Body of pancreas (tissue), 4 donors: ENCODE measurements around the gene UBAC2.

Experiments used
- CTCF ChIP-seq, 7 experiments: fragments of 450-650 bp in 4 of 7; fragments of 200-600 bp in 3 of 7; sonication (generic) in 3 of 7; IDR thresholded peaks; one replicate each; pipeline ENCODE4 v1.5.1; 2016 to 2019; ENCODE audit warnings: antibody characterized with exemption in 7 of 7
- POLR2A ChIP-seq, 3 donors: fragments of 450-650 bp; IDR thresholded peaks; one replicate each; pipeline ENCODE4 v1.6.1; 2016; ENCODE audit warnings: antibody characterized with exemption in 3 of 3, mild to moderate bottlenecking in 2 of 3

- TF ChIP-seq CTCF (IDR thresholded peaks at IDR 0.05) (no peak), POLR2A (IDR thresholded peaks at IDR 0.05) (no peak)
Observed at GRCh38 chr13:99429670-99430069, 229.0 kb downstream of the UBAC2 start.
